GM23338 (cell line): ENCODE measurements around the gene NIT2. TPM values are rescaled to one million over a fixed set of nuclear protein-coding genes. Genes with fewer than 3 reads are reported as not detected.

Source experiments
- ATAC-seq: fragments of 200-7000 bp; cut with Tn5 transposase; 3 replicates; pipeline ENCODE4 v1.9.1; 2020
- DNase-seq: peaks from one replicate; pipeline ENCODE4 v3.0.0-alpha.2; 2015; ENCODE audit warnings: low spot score
- H2AFZ ChIP-seq: fragments of 200-600 bp; sonication (generic); 2 replicates; pipeline ENCODE4 v1.8.0; 2016; ENCODE audit warnings: antibody characterized with exemption, mild to moderate bottlenecking, moderate library complexity
- H3F3A ChIP-seq: fragments of 200-600 bp; sonication (generic); replicated peaks from 2 replicates; pipeline ENCODE4 v1.8.0; 2017; ENCODE audit warnings: antibody characterized with exemption, mixed run types, low read depth
- H3K27ac ChIP-seq: fragments of 200-600 bp; sonication (generic); 2 replicates; pipeline ENCODE4 v1.6.1; 2016; ENCODE audit warnings: low read depth
- H3K27me3 ChIP-seq: fragments of 200-600 bp; sonication (generic); 2 replicates; pipeline ENCODE4 v1.8.0; 2016; ENCODE audit warnings: mild to moderate bottlenecking, mixed run types, moderate library complexity; ENCODE audit not compliant: insufficient read depth
- H3K36me3 ChIP-seq: fragments of 200-600 bp; sonication (generic); 2 replicates; pipeline ENCODE4 v1.8.0; 2016; ENCODE audit warnings: mild to moderate bottlenecking; ENCODE audit not compliant: insufficient read depth
- H3K4me1 ChIP-seq: fragments of 200-600 bp; sonication (generic); 2 replicates; pipeline ENCODE4 v1.8.0; 2016; ENCODE audit warnings: mild to moderate bottlenecking, moderate library complexity; ENCODE audit not compliant: insufficient read depth
- H3K4me2 ChIP-seq: fragments of 200-600 bp; sonication (generic); 2 replicates; pipeline ENCODE4 v1.7.1; 2017; ENCODE audit warnings: mixed run types
- H3K4me3 ChIP-seq: fragments of 200-600 bp; sonication (generic); 2 replicates; pipeline ENCODE4 v1.6.1; 2016; ENCODE audit warnings: mixed run types
- H3K79me2 ChIP-seq: fragments of 200-600 bp; sonication (generic); replicated peaks from 2 replicates; pipeline ENCODE4 v1.8.0; 2017; ENCODE audit warnings: mild to moderate bottlenecking; ENCODE audit not compliant: insufficient read depth
- H3K9me2 ChIP-seq: fragments of 200-600 bp; sonication (generic); 2 replicates; pipeline ENCODE4 v1.8.0; 2017; ENCODE audit not compliant: insufficient read depth
- H4K20me1 ChIP-seq: fragments of 200-600 bp; sonication (generic); replicated peaks from 2 replicates; pipeline ENCODE4 v1.8.0; 2017; ENCODE audit warnings: mild to moderate bottlenecking; ENCODE audit not compliant: insufficient read depth
- H3K27ac Mint-ChIP-seq: 2 replicates; pipeline ENCODE4 v1.8.0; 2020; ENCODE audit warnings: inconsistent platforms, mild to moderate bottlenecking, moderate library complexity, mixed read lengths
- H3K27me3 Mint-ChIP-seq: 3 replicates; pipeline ENCODE4 v1.8.0; 2022; ENCODE audit warnings: low read depth, mild to moderate bottlenecking, moderate library complexity, mixed read lengths, inconsistent platforms; ENCODE audit not compliant: insufficient read depth, poor library complexity
- H3K36me3 Mint-ChIP-seq: 3 replicates; pipeline ENCODE4 v1.8.0; 2021; ENCODE audit warnings: low read depth, mild to moderate bottlenecking, inconsistent platforms, moderate library complexity, mixed read lengths
- H3K4me1 Mint-ChIP-seq: 3 replicates; pipeline ENCODE4 v1.8.0; 2020; ENCODE audit warnings: mild to moderate bottlenecking, inconsistent platforms, mixed read lengths
- H3K4me3 Mint-ChIP-seq: 3 replicates; pipeline ENCODE4 v1.8.0; 2021; ENCODE audit warnings: moderate library complexity, mild to moderate bottlenecking, inconsistent platforms, mixed read lengths
- H3K9me3 Mint-ChIP-seq: 3 replicates; pipeline ENCODE4 v1.8.0; 2020; ENCODE audit warnings: moderate library complexity, mild to moderate bottlenecking, inconsistent platforms, mixed read lengths
- CREB1 ChIP-seq: fragments of 250-450 bp; sonication (Bioruptor Pico); IDR thresholded peaks from 2 replicates; pipeline ENCODE4 v1.5.0; 2020; ENCODE audit warnings: low read depth, mild to moderate bottlenecking, moderate library complexity
- CTCF ChIP-seq, 2 experiments: fragments of 200-600 bp in 1 of 2; sonication (generic) in 1 of 2; conservative IDR thresholded peaks; 2 replicates each; pipeline versions ENCODE4 v1.5.1 to v1.6.1; 2016 to 2017; ENCODE audit warnings: antibody characterized with exemption in 2 of 2, low read depth in 2 of 2, mild to moderate bottlenecking in 2 of 2, moderate library complexity in 1 of 2
- ETS1 ChIP-seq: IDR thresholded peaks from 2 replicates; pipeline ENCODE4 v1.6.1; 2016; ENCODE audit warnings: antibody characterized with exemption
- EZH2 ChIP-seq: fragments of 200-600 bp; sonication (generic); IDR thresholded peaks from one replicate; pipeline ENCODE4 v1.8.0; 2017; ENCODE audit warnings: antibody characterized with exemption, mild to moderate bottlenecking, low read depth; ENCODE audit not compliant: unreplicated experiment
- JUNB ChIP-seq: IDR thresholded peaks from one replicate; pipeline ENCODE4 v1.6.1; 2016; ENCODE audit warnings: antibody characterized with exemption; ENCODE audit not compliant: unreplicated experiment
- NANOG ChIP-seq: IDR thresholded peaks from 2 replicates; pipeline ENCODE4 v1.6.1; 2016; ENCODE audit warnings: antibody characterized with exemption, borderline replicate concordance
- POLR2AphosphoS5 ChIP-seq: IDR thresholded peaks from 2 replicates; pipeline ENCODE4 v1.6.1; 2016; ENCODE audit warnings: antibody characterized with exemption, low read depth
- STAT1 ChIP-seq: IDR thresholded peaks from one replicate; pipeline ENCODE4 v1.6.1; 2016; ENCODE audit warnings: antibody characterized with exemption; ENCODE audit not compliant: unreplicated experiment
- ZNF114 ChIP-seq: fragments of 250-450 bp; sonication (Bioruptor Pico); IDR thresholded peaks from 2 replicates; pipeline ENCODE4 v1.5.0; 2020; ENCODE audit warnings: mild to moderate bottlenecking, moderate library complexity
- ZNF331 ChIP-seq: fragments of 250-450 bp; sonication (Bioruptor Pico); IDR thresholded peaks from 2 replicates; pipeline ENCODE4 v1.5.0; 2020; ENCODE audit warnings: low read depth, mild to moderate bottlenecking, moderate library complexity
- ZNF462 ChIP-seq: fragments of 250-450 bp; sonication (Bioruptor Pico); IDR thresholded peaks from 2 replicates; pipeline ENCODE4 v1.5.0; 2020; ENCODE audit warnings: mild to moderate bottlenecking, moderate library complexity
- polyA plus RNA-seq: library from polyadenylated mRNA; unstranded; fragments of >200 nt; fragmentation: Nextera tagmentation; extraction: Ambion mirVana; gene quantifications from 2 replicates; pipeline ENCODE4 v1.2.1, GENCODE V29; 2016
- total RNA-seq: library from RNA; depleted of rRNA; stranded (reverse); fragments of >200 nt; shearing (Covaris generic); gene quantifications from 2 replicates; pipeline ENCODE4 v1.2.3, GENCODE V29; 2014

The NIT2 gene
- total and polyA plus RNA-seq, 2 experiments from 2014 or later = 19.2 to 53.7 TPM

- H2AFZ ChIP-seq = no peak overlapping the region
- 0 out of 2 replicates have a peak, but pooled peaks cover 2% of the 10 kb centered on the region for H3F3A ChIP-seq
- H3K27ac ChIP-seq = no peak overlapping the region
- no peak overlapping the region for H3K4me2 ChIP-seq
- H3K27me3 ChIP-seq = peaks cover 9% of the 10 kb centered on the region
- DNase-seq (no peak), ATAC-seq (no peak)
- Mint-ChIP-seq H3K27me3 (peaks cover 2% of the 10 kb centered on the region), H3K4me1 (0 out of 3 replicates have a peak, but pooled peaks cover 4% of the 10 kb centered on the region), H3K4me3 (no peak overlapping the region), H3K27ac (no peak overlapping the region), H3K36me3 (peaks cover 16% of the 10 kb centered on the region), H3K9me3 (peaks cover 11% of the 10 kb centered on the region; the same call in 2 of the 3 replicates)
- H3K36me3 ChIP-seq = no peaks in the 10 kb centered on the region
- H4K20me1 ChIP-seq = no peaks in the 10 kb centered on the region
- TF ChIP-seq ETS1 (no peak), CTCF (conservative IDR thresholded peaks at IDR 0.05; ENCODE audit: low read depth in 2 of 2) (no peak), EZH2 (no peak), ZNF114 (CRISPR knock-in tag) (no peak), ZNF462 (CRISPR knock-in tag) (no peak), CREB1 (CRISPR knock-in tag) (no peak), STAT1 (no peak), ZNF331 (no peak), NANOG (no peak), POLR2AphosphoS5 (no peak), JUNB (no peak)
- H3K4me3 ChIP-seq = no peak overlapping the region
- no peaks in the 10 kb centered on the region for H3K79me2 ChIP-seq
- H3K9me2 ChIP-seq = no peaks in the 10 kb centered on the region
- H3K4me1 ChIP-seq = no peaks in the 10 kb centered on the region
Measured at GRCh38 chr3:100329800-100330489, 4.6 kb upstream of the NIT2 start.
